CD4-positive, alpha-beta T cell (primary cell): ENCODE results near the gene RERE. TPM values are rescaled to one million over a fixed set of nuclear protein-coding genes. Genes with fewer than 3 reads are reported as not detected.

ENCODE experiments used
- ATAC-seq: fragments of 200-7000 bp; cut with Tn5 transposase; one replicate; pipeline ENCODE4 v1.10.0; 2022; ENCODE audit warnings: mild to moderate bottlenecking; ENCODE audit not compliant: poor library complexity
- CTCF ChIA-PET: fragments of 350-600 bp; sonication (Branson Sonifier 250); formaldehyde crosslinking; loops from one replicate; lab custom pipeline; 2021; ENCODE audit warnings: antibody characterized with exemption, inconsistent platforms; lab: Charles Lee
- POLR2A ChIA-PET: fragments of 350-600 bp; sonication (Branson Sonifier 250); formaldehyde crosslinking; loops from one replicate; lab custom pipeline; 2021; ENCODE audit warnings: antibody characterized with exemption, inconsistent platforms; lab: Charles Lee
- DNase-seq, 14 experiments: peaks; one replicate each; pipeline ENCODE4 v3.0.0-alpha.2; 2013 to 2020; ENCODE audit warnings: mixed read lengths in 2 of 14
- H3K27ac ChIP-seq, 2 donors: one replicate each; pipeline versions ENCODE4 v1.5.1 to v1.7.0; 2013; ENCODE audit warnings: low read length in 2 of 2, low read depth in 1 of 2, mild to moderate bottlenecking in 1 of 2
- H3K27me3 ChIP-seq, 2 experiments: 1 replicate in 1 of 2; 2 replicates in 1 of 2; pipeline versions ENCODE4 v1.6.1 to v1.7.0; 2013; ENCODE audit warnings: low read length in 2 of 2, control low read depth in 1 of 2, mild to moderate bottlenecking in 1 of 2, moderate library complexity in 1 of 2; ENCODE audit not compliant: insufficient read depth in 2 of 2, control insufficient read depth in 1 of 2
- H3K36me3 ChIP-seq: one replicate; pipeline ENCODE4 v1.6.1; 2013; ENCODE audit warnings: low read length, control low read depth; ENCODE audit not compliant: insufficient read depth
- H3K4me1 ChIP-seq: one replicate; pipeline ENCODE4 v1.6.1; 2013; ENCODE audit warnings: low read length, control low read depth; ENCODE audit not compliant: insufficient read depth
- H3K4me3 ChIP-seq: one replicate; pipeline ENCODE4 v1.5.1; 2013; ENCODE audit warnings: mild to moderate bottlenecking, low read length, moderate library complexity
- H3K9me3 ChIP-seq, 2 experiments: 1 replicate in 1 of 2; 2 replicates in 1 of 2; pipeline versions ENCODE4 v1.6.1 to v1.7.0; 2013; ENCODE audit warnings: low read length in 2 of 2, mild to moderate bottlenecking in 2 of 2, control low read depth in 1 of 2, moderate library complexity in 1 of 2; ENCODE audit not compliant: control insufficient read depth in 1 of 2, insufficient read depth in 1 of 2
- H3K27ac Mint-ChIP-seq: one replicate; pipeline ENCODE4 v1.8.0; 2020; ENCODE audit warnings: mixed read lengths
- H3K27me3 Mint-ChIP-seq: one replicate; pipeline ENCODE4 v1.8.0; 2021; ENCODE audit warnings: mixed read lengths
- H3K36me3 Mint-ChIP-seq: one replicate; pipeline ENCODE4 v1.8.0; 2021; ENCODE audit warnings: low read depth, mixed read lengths
- H3K4me1 Mint-ChIP-seq: one replicate; pipeline ENCODE4 v1.8.0; 2021; ENCODE audit warnings: low read depth, mixed read lengths
- H3K4me3 Mint-ChIP-seq: one replicate; pipeline ENCODE4 v1.8.0; 2020; ENCODE audit warnings: mild to moderate bottlenecking, mixed read lengths
- H3K9me3 Mint-ChIP-seq: one replicate; pipeline ENCODE4 v1.8.0; 2020; ENCODE audit warnings: mixed read lengths
- CTCF ChIP-seq: fragments of 200-600 bp; IDR thresholded peaks from one replicate; pipeline ENCODE4 v1.8.0; 2022; ENCODE audit warnings: antibody characterized with exemption, mild to moderate bottlenecking
- intact Hi-C, 2 experiments: fragments of 100-400 bp; cut with DNase I in 1 of 2; cut with micrococcal nuclease in 1 of 2; formaldehyde crosslinking; loops; one replicate each; pipeline versions ENCODE4 v1.15.1 to v1.9.0; 2023 to 2025; cut with DNase I, micrococcal nuclease
- total RNA-seq, 174 experiments: library from RNA in 2 of 174; stranded (reverse) in 2 of 174; gene quantifications; one replicate each; pipeline ENCODE4 v1.2.3 and lab custom pipeline; 2021 to 2026

The RERE gene
- total RNA-seq, 2 experiments from 2014 or later: 78.4 to 84.0 TPM

- Histone ChIP-seq H3K9me3 (peaks cover 0 to 8% of the 10 kb centered on the region in 2 experiments), H3K36me3 (no peaks in the 10 kb centered on the region), H3K27me3 (no peaks in the 10 kb centered on the region), H3K4me3 (no peak overlapping the region), H3K4me1 (no peaks in the 10 kb centered on the region), H3K27ac (no peak overlapping the region)
- H3K4me1 Mint-ChIP-seq: no peaks in the 10 kb centered on the region
- intact Hi-C loops: no loop called here
- H3K4me3 Mint-ChIP-seq: no peak overlapping the region
- ChIA-PET CTCF (no interaction called here), POLR2A (no interaction called here)
- DNase-seq (no peak), ATAC-seq (no peak)
- H3K27ac Mint-ChIP-seq: no peak overlapping the region
- peaks cover 10% of the 10 kb centered on the region for H3K36me3 Mint-ChIP-seq
- no peaks in the 10 kb centered on the region for H3K27me3 Mint-ChIP-seq
- no peaks in the 10 kb centered on the region for H3K9me3 Mint-ChIP-seq
- no peak for TF ChIP-seq CTCF
These were observed 484.0 kb downstream of the RERE start for GRCh38 chr1:8333246-8333987.

- no peak overlapping the region for H3K27ac Mint-ChIP-seq
- Histone ChIP-seq H3K4me3 (no peak overlapping the region), H3K4me1 (no peaks in the 10 kb centered on the region), H3K27ac (no peak overlapping the region), H3K27me3 (no peaks in the 10 kb centered on the region), H3K9me3 (peaks cover 0 to 8% of the 10 kb centered on the region in 2 experiments), H3K36me3 (no peaks in the 10 kb centered on the region)
- DNase-seq: no peak
- ChIA-PET POLR2A (no interaction called here), CTCF (no interaction called here)
- no peaks in the 10 kb centered on the region for H3K27me3 Mint-ChIP-seq
- no peak for ATAC-seq
- H3K4me1 Mint-ChIP-seq: no peaks in the 10 kb centered on the region
- no peaks in the 10 kb centered on the region for H3K9me3 Mint-ChIP-seq
- no peak overlapping the region for H3K4me3 Mint-ChIP-seq
- no peak for TF ChIP-seq CTCF
- intact Hi-C loops: no loop called here
- peaks cover 10% of the 10 kb centered on the region for H3K36me3 Mint-ChIP-seq
These were observed 484.6 kb downstream of the RERE start for GRCh38 chr1:8332806-8333205.

GRCh38 chr1:8330271-8331125, 486.9 kb downstream of the RERE start:
- Mint-ChIP-seq H3K4me1 (no peaks in the 10 kb centered on the region), H3K27me3 (no peaks in the 10 kb centered on the region), H3K36me3 (no peaks in the 10 kb centered on the region), H3K27ac (no peak overlapping the region), H3K9me3 (no peaks in the 10 kb centered on the region), H3K4me3 (no peak overlapping the region)
- CTCF ChIA-PET: interaction anchor here (0.6 kb wide), 1 partner anchor 10 kb away, joined by 3 read pairs; no protein-coding TSS in a partner anchor
- Histone ChIP-seq H3K9me3 (peaks cover 0 to 7% of the 10 kb centered on the region in 2 experiments), H3K36me3 (no peaks in the 10 kb centered on the region), H3K4me3 (no peak overlapping the region), H3K27me3 (no peaks in the 10 kb centered on the region), H3K27ac (no peak overlapping the region), H3K4me1 (no peaks in the 10 kb centered on the region)
- no peak for ATAC-seq
- POLR2A ChIA-PET: no interaction called here
- TF ChIP-seq CTCF: no peak
- no peak for DNase-seq
- intact Hi-C loops: no loop called here
